LHCN-M2 (cell line): ENCODE results near the gene FLT3LG. TPM values are rescaled to one million over a fixed set of nuclear protein-coding genes. Genes with fewer than 3 reads are reported as not detected.

Source experiments
- DNase-seq: peaks from one replicate; pipeline ENCODE4 v3.0.0-alpha.2; 2012; ENCODE audit warnings: low read depth
- total RNA-seq: library from RNA; depleted of rRNA; stranded (reverse); fragments of >200 nt; gene quantifications from 2 replicates; pipeline ENCODE4 v1.2.3, GENCODE V29; 2014; rRNA removed

The FLT3LG gene
- total RNA-seq, 1 experiment from 2014 or later: 4.6 TPM

- no peak for DNase-seq
Observed at GRCh38 chr19:49512970-49513745, 39.1 kb downstream of the FLT3LG start.

- no peak for DNase-seq
Observed at GRCh38 chr19:49513746-49514118, 39.7 kb downstream of the FLT3LG start.

- no peak for DNase-seq
Observed at GRCh38 chr19:49514151-49514550, 40.1 kb downstream of the FLT3LG start.

GRCh38 chr19:49515767-49516166, 41.8 kb downstream of the FLT3LG start:
- no peak for DNase-seq

GRCh38 chr19:49518033-49518432, 44.0 kb downstream of the FLT3LG start:
- no peak for DNase-seq

- no peak for DNase-seq
Observed at GRCh38 chr19:49520705-49521319, 46.8 kb downstream of the FLT3LG start.

GRCh38 chr19:49524812-49525455, 50.9 kb downstream of the FLT3LG start:
- DNase-seq: no peak

- peak; percentile 67 for DNase-seq
Observed at GRCh38 chr19:49528211-49528771, 54.3 kb downstream of the FLT3LG start.

GRCh38 chr19:49530708-49531107, 56.7 kb downstream of the FLT3LG start:
- no peak for DNase-seq

GRCh38 chr19:49533551-49534488, 59.8 kb downstream of the FLT3LG start:
- no peak for DNase-seq

GRCh38 chr19:49534632-49535385, 60.8 kb downstream of the FLT3LG start:
- DNase-seq: no peak

Other genes with a start within 250 kb of the FLT3LG start
- gene SLC6A16, start 149.0 kb upstream of the FLT3LG start, total RNA-seq: 0.11 TPM in 1 of 2 replicates, not detected in the other
- not detected in 2 replicates for gene CD37, start 138.8 kb upstream of the FLT3LG start, total RNA-seq
- 36.9 and 39.4 TPM in 2 replicates for gene TEAD2, start 111.8 kb upstream of the FLT3LG start, total RNA-seq
- 0.46 TPM in 1 of 2 replicates, not detected in the other for gene DKKL1, start 110.3 kb upstream of the FLT3LG start, total RNA-seq
- gene KASH5, start 86.0 kb upstream of the FLT3LG start, total RNA-seq: not detected in 2 replicates
- gene PTH2, start 50.8 kb upstream of the FLT3LG start, total RNA-seq: not detected in 2 replicates
- gene GFY, start 48.8 kb upstream of the FLT3LG start, total RNA-seq: not detected in 2 replicates
- gene SLC17A7, start 32.7 kb upstream of the FLT3LG start, total RNA-seq: 0.46 TPM in 1 of 2 replicates, not detected in the other
- 81.1 and 90.7 TPM in 2 replicates for gene PIH1D1, start 22.4 kb upstream of the FLT3LG start, total RNA-seq
- gene ALDH16A1, start 21.0 kb upstream of the FLT3LG start, total RNA-seq: 34.8 and 42.6 TPM in 2 replicates
- gene RPL13A, start 13.4 kb downstream of the FLT3LG start, total RNA-seq: 1,577 and 2,027 TPM in 2 replicates
- gene RPS11, start 22.2 kb downstream of the FLT3LG start, total RNA-seq: 2,307 and 2,635 TPM in 2 replicates
- 95.6 and 96.2 TPM in 2 replicates for gene FCGRT, start 38.4 kb downstream of the FLT3LG start, total RNA-seq
- gene RCN3, start 53.8 kb downstream of the FLT3LG start, total RNA-seq: 234 and 287 TPM in 2 replicates
- gene NOSIP, start 106.3 kb downstream of the FLT3LG start, total RNA-seq: 75.2 and 76.8 TPM in 2 replicates
- gene PRRG2, start 107.1 kb downstream of the FLT3LG start, total RNA-seq: 0.29 and 0.38 TPM in 2 replicates
- 3.8 and 5.5 TPM in 2 replicates for gene PRR12, start 117.0 kb downstream of the FLT3LG start, total RNA-seq
- gene RRAS, start 165.9 kb downstream of the FLT3LG start, total RNA-seq: 61.3 and 65.3 TPM in 2 replicates
- 23.9 and 24.8 TPM in 2 replicates for gene SCAF1, start 168.0 kb downstream of the FLT3LG start, total RNA-seq
- gene IRF3, start 191.6 kb downstream of the FLT3LG start, total RNA-seq: 55.0 and 62.7 TPM in 2 replicates
- 25.6 and 25.7 TPM in 2 replicates for gene BCL2L12, start 191.7 kb downstream of the FLT3LG start, total RNA-seq
- gene PRMT1, start 203.1 kb downstream of the FLT3LG start, total RNA-seq: 342 and 345 TPM in 2 replicates
- gene ADM5, start 215.4 kb downstream of the FLT3LG start, total RNA-seq: 1.2 TPM in 2 replicates
- gene CPT1C, start 216.9 kb downstream of the FLT3LG start, total RNA-seq: 0.90 and 2.5 TPM in 2 replicates